ENCODE measurements around the gene SLMAP.

The SLMAP gene

DNA sequence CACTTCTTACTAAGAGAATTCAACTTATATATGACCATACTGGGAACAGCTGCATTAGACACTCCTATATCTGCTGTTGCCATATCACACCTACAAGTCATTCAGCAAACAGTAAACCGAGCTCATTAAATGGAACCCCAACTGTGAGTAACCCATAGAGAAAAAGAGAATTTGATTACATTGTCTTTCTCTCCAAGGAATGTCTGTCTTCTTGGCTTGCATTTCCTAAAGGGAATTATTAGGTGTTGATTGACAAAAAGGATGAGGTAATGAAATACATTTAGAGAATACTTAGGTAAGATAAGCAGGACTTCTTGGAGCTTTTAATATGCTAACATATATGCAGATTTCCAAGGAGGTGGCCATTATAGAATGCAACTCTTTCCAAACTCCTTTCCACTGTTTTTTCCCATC lies 76.8 kb downstream of the SLMAP start:
- no peak for TF ChIP-seq CTCF (IDR thresholded peaks at IDR 0.05; ENCODE audit: insufficient read depth, low read length, missing control alignments)
- no peak for DNase-seq (ENCODE audit: low read depth, low spot score)
- POLR2A ChIA-PET = interaction anchor here (0.6 kb wide), 1 partner anchor 214 kb away, joined by 4 read pairs; no protein-coding TSS in a partner anchor
- H3K4me3 ChIP-seq (ENCODE audit: low read depth, low read length) = no peak overlapping the region
- CTCF ChIA-PET = no interaction called here

- CTCF ChIA-PET = no interaction called here
- DNase-seq (ENCODE audit: low read depth, low spot score) = no peak
- H3K4me3 ChIP-seq (ENCODE audit: low read depth, low read length) = no peak overlapping the region
- POLR2A ChIA-PET = no interaction called here
- no peak for TF ChIP-seq CTCF (IDR thresholded peaks at IDR 0.05; ENCODE audit: insufficient read depth, low read length, missing control alignments)
These were observed 77.7 kb downstream of the SLMAP start for GRCh38 chr3:57833763-57834162.

DNA sequence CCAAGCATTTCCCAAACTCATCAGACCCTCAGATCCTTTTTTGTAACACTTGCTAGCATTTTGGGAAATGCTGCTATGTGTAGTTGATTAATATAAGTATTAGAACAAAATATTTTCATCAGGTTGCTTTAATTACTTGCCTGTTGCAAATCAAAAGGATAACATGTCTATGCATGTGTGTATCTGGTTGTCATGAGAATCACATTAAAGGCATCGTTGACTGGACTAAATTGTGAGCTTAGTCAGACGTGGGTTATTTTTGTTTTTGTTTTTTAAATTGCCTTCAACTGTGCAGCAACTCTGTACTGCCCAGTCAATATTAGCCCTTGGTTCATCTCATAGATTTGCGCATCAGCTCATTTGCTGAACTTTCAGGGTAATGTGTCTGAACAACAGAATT lies 81.6 kb downstream of the SLMAP start:
- no peak for DNase-seq (ENCODE audit: low read depth, low spot score)
- ChIA-PET CTCF (interaction anchor here (1.0 to 7.6 kb wide), 3 partner anchors 8 to 15 kb away, joined by 4 to 36 read pairs (median 6); no protein-coding TSS in a partner anchor), POLR2A (no interaction called here)
- no peak for TF ChIP-seq CTCF (IDR thresholded peaks at IDR 0.05; ENCODE audit: insufficient read depth, low read length, missing control alignments)
- H3K4me3 ChIP-seq (ENCODE audit: low read depth, low read length) = no peak overlapping the region

DNA sequence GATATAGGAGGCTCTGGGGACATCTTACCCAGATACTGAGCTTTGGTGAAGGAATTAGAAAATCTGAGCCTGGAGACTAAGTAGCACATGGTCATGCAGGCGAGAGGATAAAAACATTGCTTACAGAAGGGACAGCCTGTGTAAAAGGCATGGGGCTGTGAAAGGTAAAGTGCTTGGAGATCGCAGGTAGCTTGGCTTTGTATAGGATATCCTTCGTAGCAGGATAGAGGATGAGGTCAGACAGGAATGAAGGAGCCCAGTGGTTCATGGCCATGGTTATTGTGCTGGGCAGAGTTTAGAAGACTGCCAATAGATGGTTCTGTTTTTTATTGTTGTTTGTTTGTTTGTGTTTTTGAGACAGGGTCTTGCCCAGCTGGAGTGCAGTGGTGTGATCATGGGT lies 82.5 kb downstream of the SLMAP start:
- no peak overlapping the region for H3K4me3 ChIP-seq (ENCODE audit: low read depth, low read length)
- ChIA-PET CTCF (interaction anchor here (7.6 kb wide), 1 partner anchor 14 kb away, joined by 36 read pairs; no protein-coding TSS in a partner anchor), POLR2A (no interaction called here)
- no peak for TF ChIP-seq CTCF (IDR thresholded peaks at IDR 0.05; ENCODE audit: insufficient read depth, low read length, missing control alignments)
- no peak for DNase-seq (ENCODE audit: low read depth, low spot score)

- H3K4me3 ChIP-seq (ENCODE audit: low read depth, low read length) = no peak overlapping the region
- ChIA-PET CTCF (interaction anchor here (7.6 kb wide), 1 partner anchor 12 kb away, joined by 36 read pairs; no protein-coding TSS in a partner anchor), POLR2A (no interaction called here)
- TF ChIP-seq CTCF (IDR thresholded peaks at IDR 0.05; ENCODE audit: insufficient read depth, low read length, missing control alignments) = no peak
- no peak for DNase-seq (ENCODE audit: low read depth, low spot score)
These were observed 84.4 kb downstream of the SLMAP start for GRCh38 chr3:57840473-57840872.

GRCh38 chr3:57841818-57842217 lies 85.7 kb downstream of the SLMAP start:
- DNase-seq (ENCODE audit: low read depth, low spot score) = no peak
- CTCF ChIA-PET = interaction anchor here (0.8 to 7.6 kb wide), 4 partner anchors 9 to 444 kb away, joined by 3 to 36 read pairs (median 3); no protein-coding TSS in a partner anchor

More at GRCh38 chr3:57841818-57842217, 85.7 kb downstream of the SLMAP start:
- TF ChIP-seq CTCF (IDR thresholded peaks at IDR 0.05; ENCODE audit: insufficient read depth, low read length, missing control alignments) = no peak
- no peak overlapping the region for H3K4me3 ChIP-seq (ENCODE audit: low read depth, low read length)
- POLR2A ChIA-PET = no interaction called here
